K562 (cell line): ENCODE results near the gene SLC20A1. TPM values are rescaled to one million over a fixed set of nuclear protein-coding genes. Genes with fewer than 3 reads are reported as not detected.

Experiments used
- ARID2 ChIP-seq: fragments of 450-650 bp; IDR thresholded peaks from 2 replicates; pipeline ENCODE4 v1.6.1; 2017; ENCODE audit warnings: antibody characterized with exemption, mild to moderate bottlenecking
- ARNT ChIP-seq, 2 experiments: fragments of 450-650 bp; IDR thresholded peaks; 2 replicates each; pipeline ENCODE4 v1.6.1; 2016; ENCODE audit warnings: mild to moderate bottlenecking in 1 of 2
- CBFA2T2 ChIP-seq: fragments of 450-650 bp; conservative IDR thresholded peaks from 2 replicates; pipeline ENCODE4 v1.6.1; 2017; ENCODE audit warnings: mild to moderate bottlenecking
- EP300 ChIP-seq: IDR thresholded peaks from 2 replicates; pipeline ENCODE4 v1.6.1; 2012; ENCODE audit warnings: low read length, improper control_type of control experiment
- ETS1 ChIP-seq: conservative IDR thresholded peaks from 2 replicates; pipeline ENCODE4 v1.6.1; 2011; ENCODE audit warnings: low read depth, mild to moderate bottlenecking, low read length; ENCODE audit not compliant: control insufficient read depth
- MCM5 ChIP-seq: fragments of 450-650 bp; IDR thresholded peaks from 2 replicates; pipeline ENCODE4 v1.6.1; 2016; ENCODE audit warnings: low read depth
- MEIS2 ChIP-seq: fragments of 450-650 bp; IDR thresholded peaks from 2 replicates; pipeline ENCODE4 v1.6.1; 2014; ENCODE audit warnings: mild to moderate bottlenecking; ENCODE audit not compliant: partially characterized antibody
- NCOR1 ChIP-seq: fragments of 450-650 bp; IDR thresholded peaks from 2 replicates; pipeline ENCODE4 v1.6.1; 2016; ENCODE audit warnings: mild to moderate bottlenecking, moderate library complexity
- NELFE ChIP-seq: IDR thresholded peaks from 2 replicates; pipeline ENCODE4 v1.6.1; 2011; ENCODE audit warnings: mild to moderate bottlenecking; ENCODE audit not compliant: insufficient read depth, insufficient read length
- NFE2 ChIP-seq: IDR thresholded peaks from 2 replicates; pipeline ENCODE4 v1.6.1; 2014; ENCODE audit warnings: antibody characterized with exemption, low read depth
- NFIX ChIP-seq: fragments of 250-450 bp; sonication (Bioruptor Pico); IDR thresholded peaks from 2 replicates; pipeline ENCODE4 v1.4.0; 2020; ENCODE audit warnings: low read depth, mild to moderate bottlenecking, moderate library complexity
- NR2C2 ChIP-seq, 2 experiments: fragments of 200-800 bp in 1 of 2; sonication (Bioruptor generic) in 1 of 2; sonication (generic) in 1 of 2; formaldehyde crosslinking in 1 of 2; IDR thresholded peaks; 2 replicates each; pipeline versions ENCODE4 v1.6.1 to v1.8.0; 2016 to 2022; ENCODE audit warnings: mild to moderate bottlenecking in 1 of 2, missing compliant biosample characterization in 1 of 2, missing genetic modification characterization in 1 of 2, missing genetic modification reagents in 1 of 2
- POLR2AphosphoS2 ChIP-seq: IDR thresholded peaks from 2 replicates; pipeline ENCODE4 v1.6.1; 2012; ENCODE audit warnings: low read length, improper control_type of control experiment
- POLR3G ChIP-seq: IDR thresholded peaks from 2 replicates; pipeline ENCODE4 v1.6.1; 2011; ENCODE audit not compliant: insufficient read length, insufficient replicate concordance; ENCODE audit errors: extremely low read depth
- SLC30A9 ChIP-seq: fragments of 250-450 bp; sonication (Bioruptor Pico); IDR thresholded peaks from 2 replicates; pipeline ENCODE4 v1.8.0; 2022; ENCODE audit warnings: mild to moderate bottlenecking, moderate library complexity
- SREBF1 ChIP-seq: fragments of 150-350 bp; IDR thresholded peaks from 2 replicates; pipeline ENCODE4 v1.6.1; 2014; ENCODE audit warnings: antibody characterized with exemption, low read depth, low read length, borderline replicate concordance
- SRSF3 ChIP-seq: fragments of 200-400 bp; formaldehyde crosslinking; IDR thresholded peaks from 2 replicates; pipeline ENCODE4 v1.6.1; 2016; ENCODE audit warnings: mild to moderate bottlenecking, low read length, moderate library complexity; ENCODE audit not compliant: insufficient read depth
- SUPT5H ChIP-seq: fragments of 450-650 bp; IDR thresholded peaks from 2 replicates; pipeline ENCODE4 v1.6.1; 2016
- TCF7L2 ChIP-seq: fragments of 150-350 bp; IDR thresholded peaks from 2 replicates; pipeline ENCODE4 v1.6.1; 2016; ENCODE audit warnings: low read depth, mild to moderate bottlenecking, low read length, moderate library complexity
- TRIM28 ChIP-seq: fragments of 450-650 bp; IDR thresholded peaks from 2 replicates; pipeline ENCODE4 v1.6.1; 2017
- ZBED1 ChIP-seq: IDR thresholded peaks from 2 replicates; pipeline ENCODE4 v1.6.1; 2014
- ZNF184 ChIP-seq: sonication (generic); formaldehyde crosslinking; IDR thresholded peaks from 2 replicates; pipeline ENCODE4 v1.5.0; 2020; ENCODE audit warnings: missing genetic modification reagents
- ZNF444 ChIP-seq: fragments of 250-450 bp; sonication (Bioruptor Pico); IDR thresholded peaks from 2 replicates; pipeline ENCODE4 v1.4.0; 2020; ENCODE audit warnings: mild to moderate bottlenecking, moderate library complexity
- ZNF584 ChIP-seq: fragments of 200-800 bp; sonication (Bioruptor generic); IDR thresholded peaks from 2 replicates; pipeline ENCODE4 v1.6.1; 2016; ENCODE audit warnings: low read depth, mild to moderate bottlenecking, missing genetic modification characterization, missing compliant biosample characterization
- ZNF764 ChIP-seq: fragments of 250-450 bp; sonication (Bioruptor Pico); IDR thresholded peaks from 2 replicates; pipeline ENCODE4 v1.4.0; 2020; ENCODE audit warnings: low read depth, mild to moderate bottlenecking, moderate library complexity
- polyA plus RNA-seq, 8 experiments: library from polyadenylated mRNA; depleted of rRNA in 4 of 8; stranded (reverse) in 5 of 8; unstranded in 3 of 8; fragments of >200 nt; fragmentation: Nextera tagmentation in 2 of 8; fragmentation: Illumina TruSeq in 1 of 8; extraction: Ambion mirVana in 2 of 8; extraction: Trizol in 1 of 8; gene quantifications; 2 replicates each; pipeline versions ENCODE4 v1.2.1 to v1.2.3, GENCODE V29; 2011 to 2014; ENCODE audit warnings: inconsistent platforms in 1 of 8, missing spikeins in 1 of 8
- total RNA-seq, 7 experiments: library from RNA; depleted of rRNA in 6 of 7; stranded (reverse); fragments of >200 nt in 6 of 7; fragmentation: Illumina TruSeq in 2 of 7; extraction: Trizol in 2 of 7; gene quantifications; 2 replicates each; pipeline versions ENCODE4 v1.2.1 to v1.2.3, GENCODE V29; 2011 to 2021; ENCODE audit warnings: low replicate concordance in 1 of 7
- TF ChIP-seq, protein P1 (sequence below): fragments of 450-650 bp; formaldehyde crosslinking; IDR thresholded peaks from 2 replicates; pipeline ENCODE4 v1.4.0; 2022; ENCODE audit warnings: mild to moderate bottlenecking, moderate library complexity
- TF ChIP-seq, protein P2 (sequence below): fragments of 150-350 bp; IDR thresholded peaks from 2 replicates; pipeline ENCODE4 v1.6.1; 2014; ENCODE audit warnings: low read depth, mild to moderate bottlenecking, low read length, borderline replicate concordance

SLC20A1 gene
- total and polyA plus RNA-seq, 9 of the 15 experiments (the other 6 are each of a cell fraction or from before 2014, with no cell fraction given) = 53.8 to 150 (median 74.7) TPM

GRCh38 chr2:112706170-112706664 is 60.5 kb downstream of the SLC20A1 start (continued):
- no peak; the same call in 1 of the 2 replicates for TF ChIP-seq ETS1
- no peak for TF ChIP-seq TCF7L2
- TF ChIP-seq NFIX (CRISPR knock-in tag) = no peak
- TF ChIP-seq, protein P1, sequence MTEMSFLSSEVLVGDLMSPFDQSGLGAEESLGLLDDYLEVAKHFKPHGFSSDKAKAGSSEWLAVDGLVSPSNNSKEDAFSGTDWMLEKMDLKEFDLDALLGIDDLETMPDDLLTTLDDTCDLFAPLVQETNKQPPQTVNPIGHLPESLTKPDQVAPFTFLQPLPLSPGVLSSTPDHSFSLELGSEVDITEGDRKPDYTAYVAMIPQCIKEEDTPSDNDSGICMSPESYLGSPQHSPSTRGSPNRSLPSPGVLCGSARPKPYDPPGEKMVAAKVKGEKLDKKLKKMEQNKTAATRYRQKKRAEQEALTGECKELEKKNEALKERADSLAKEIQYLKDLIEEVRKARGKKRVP (CRISPR knock-in tag) = peak; percentile 85
- no peak for TF ChIP-seq ZNF764 (CRISPR knock-in tag)
- TF ChIP-seq SREBF1 = no peak
- TF ChIP-seq SRSF3 = no peak
- peak; percentile 34 for TF ChIP-seq MEIS2
- peak; percentile 98 for TF ChIP-seq EP300
- peak; percentile 47; the same call in 1 of the 2 replicates for TF ChIP-seq ZNF584 (CRISPR knock-in tag)
- no peak for TF ChIP-seq MCM5
- TF ChIP-seq ARID2 = 0 out of 2 replicates have a peak, but pooled peaks have one; percentile 42
- TF ChIP-seq NCOR1 = peak; percentile 95
- no peak for TF ChIP-seq NR2C2 (CRISPR knock-in tag; IDR thresholded peaks at IDR 0.05)
- TF ChIP-seq NR2C2 (tag; IDR thresholded peaks at IDR 0.05) = peak; percentile 87
- peak; percentile 89; the same call in 1 of the 2 replicates for TF ChIP-seq ZBED1
- TF ChIP-seq, protein P2, sequence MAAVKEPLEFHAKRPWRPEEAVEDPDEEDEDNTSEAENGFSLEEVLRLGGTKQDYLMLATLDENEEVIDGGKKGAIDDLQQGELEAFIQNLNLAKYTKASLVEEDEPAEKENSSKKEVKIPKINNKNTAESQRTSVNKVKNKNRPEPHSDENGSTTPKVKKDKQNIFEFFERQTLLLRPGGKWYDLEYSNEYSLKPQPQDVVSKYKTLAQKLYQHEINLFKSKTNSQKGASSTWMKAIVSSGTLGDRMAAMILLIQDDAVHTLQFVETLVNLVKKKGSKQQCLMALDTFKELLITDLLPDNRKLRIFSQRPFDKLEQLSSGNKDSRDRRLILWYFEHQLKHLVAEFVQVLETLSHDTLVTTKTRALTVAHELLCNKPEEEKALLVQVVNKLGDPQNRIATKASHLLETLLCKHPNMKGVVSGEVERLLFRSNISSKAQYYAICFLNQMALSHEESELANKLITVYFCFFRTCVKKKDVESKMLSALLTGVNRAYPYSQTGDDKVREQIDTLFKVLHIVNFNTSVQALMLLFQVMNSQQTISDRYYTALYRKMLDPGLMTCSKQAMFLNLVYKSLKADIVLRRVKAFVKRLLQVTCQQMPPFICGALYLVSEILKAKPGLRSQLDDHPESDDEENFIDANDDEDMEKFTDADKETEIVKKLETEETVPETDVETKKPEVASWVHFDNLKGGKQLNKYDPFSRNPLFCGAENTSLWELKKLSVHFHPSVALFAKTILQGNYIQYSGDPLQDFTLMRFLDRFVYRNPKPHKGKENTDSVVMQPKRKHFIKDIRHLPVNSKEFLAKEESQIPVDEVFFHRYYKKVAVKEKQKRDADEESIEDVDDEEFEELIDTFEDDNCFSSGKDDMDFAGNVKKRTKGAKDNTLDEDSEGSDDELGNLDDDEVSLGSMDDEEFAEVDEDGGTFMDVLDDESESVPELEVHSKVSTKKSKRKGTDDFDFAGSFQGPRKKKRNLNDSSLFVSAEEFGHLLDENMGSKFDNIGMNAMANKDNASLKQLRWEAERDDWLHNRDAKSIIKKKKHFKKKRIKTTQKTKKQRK = no peak
- peak; percentile 92 for TF ChIP-seq CBFA2T2
- no peak for TF ChIP-seq POLR3G
- TF ChIP-seq TRIM28 = peak; percentile 94
- TF ChIP-seq ARNT (IDR thresholded peaks at IDR 0.05) = peak; percentile 89 to 97
- no peak for TF ChIP-seq NELFE
- TF ChIP-seq ZNF184 = no peak
- no peak for TF ChIP-seq SLC30A9
- peak; percentile 96 for TF ChIP-seq NFE2
- TF ChIP-seq POLR2AphosphoS2 = no peak
- TF ChIP-seq ZNF444 = no peak
- peak; percentile 43; the same call in 1 of the 2 replicates for TF ChIP-seq SUPT5H
